ENCODE measurements around the gene TYW1B.
"Not testable (repeated sequence)": the region's sequence is repeated elsewhere in the genome, so short reads cannot be mapped to it uniquely, and the experiment has no call there.

Gene TYW1B

GRCh38 chr7:72790048-72790697 is 37.8 kb downstream of the TYW1B start:
- not testable (repeated sequence) for H3K27ac ChIP-seq (ENCODE audit: low read depth, low read length); H3K27me3 ChIP-seq (ENCODE audit: control insufficient read depth in 5 of 5, insufficient read depth in 4 of 5, low read length in 5 of 5); H3K4me3 ChIP-seq (ENCODE audit: low read depth in 1 of 5, low read length in 5 of 5)

DNA sequence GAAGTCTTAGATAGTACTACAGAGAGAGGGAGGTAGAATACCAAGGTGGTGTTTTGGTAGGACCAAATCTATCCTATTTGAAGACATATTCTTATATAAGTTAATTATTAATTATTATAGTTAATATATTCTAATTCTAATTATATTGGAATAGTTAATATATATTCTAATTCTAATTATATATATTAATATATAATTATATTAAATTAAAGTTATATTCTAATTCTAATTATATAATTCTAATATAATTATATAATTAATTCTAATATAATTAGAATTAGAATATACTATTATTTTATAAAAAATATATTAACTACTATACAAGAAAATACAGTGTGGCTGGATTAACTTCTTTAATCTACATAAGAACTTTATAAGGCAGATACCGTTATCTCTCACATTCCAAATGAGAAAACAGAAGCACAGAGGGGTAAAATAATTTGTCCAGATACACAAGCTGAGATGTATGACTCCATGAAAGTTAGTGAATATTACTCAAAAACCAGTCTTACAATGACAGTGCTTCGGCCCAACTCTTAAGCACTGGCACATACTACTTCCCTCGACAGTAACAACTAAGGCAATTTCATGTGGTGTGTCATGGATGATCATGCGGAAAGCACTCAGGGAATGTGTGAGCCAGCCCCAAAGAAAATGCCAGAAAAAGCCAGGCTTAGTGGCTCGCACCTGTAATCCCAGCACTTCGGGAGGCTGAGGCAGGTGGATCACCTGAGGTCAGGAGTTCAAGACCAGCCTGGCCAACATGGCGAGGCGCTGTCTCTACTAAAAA is 42.6 kb downstream of the TYW1B start:
- Histone ChIP-seq H3K9me3 (ENCODE audit: control insufficient read depth in 5 of 5, low read length in 5 of 5) (no peaks in the 10 kb centered on the region), H3K27ac (ENCODE audit: low read depth, low read length) (no peak overlapping the region), H3K9ac (ENCODE audit: low read length in 5 of 5) (no peak overlapping the region), H3K27me3 (ENCODE audit: control insufficient read depth in 5 of 5, insufficient read depth in 4 of 5, low read length in 5 of 5) (no peaks in the 10 kb centered on the region), H3K4me1 (ENCODE audit: control insufficient read depth in 5 of 5, insufficient read depth in 5 of 5, low read length in 5 of 5) (no peaks in the 10 kb centered on the region), H3K36me3 (ENCODE audit: control insufficient read depth in 5 of 5, insufficient read depth in 5 of 5, low read length in 5 of 5) (no peaks in the 10 kb centered on the region), H3K4me3 (ENCODE audit: low read depth in 1 of 5, low read length in 5 of 5) (no peak overlapping the region)

More at GRCh38 chr7:72790048-72790697, 37.8 kb downstream of the TYW1B start:
- H3K9me3 ChIP-seq (ENCODE audit: control insufficient read depth in 5 of 5, low read length in 5 of 5); H3K36me3 ChIP-seq (ENCODE audit: control insufficient read depth in 5 of 5, insufficient read depth in 5 of 5, low read length in 5 of 5); H3K4me1 ChIP-seq (ENCODE audit: control insufficient read depth in 5 of 5, insufficient read depth in 5 of 5, low read length in 5 of 5); H3K9ac ChIP-seq (ENCODE audit: low read length in 5 of 5): not testable (repeated sequence)

DNA sequence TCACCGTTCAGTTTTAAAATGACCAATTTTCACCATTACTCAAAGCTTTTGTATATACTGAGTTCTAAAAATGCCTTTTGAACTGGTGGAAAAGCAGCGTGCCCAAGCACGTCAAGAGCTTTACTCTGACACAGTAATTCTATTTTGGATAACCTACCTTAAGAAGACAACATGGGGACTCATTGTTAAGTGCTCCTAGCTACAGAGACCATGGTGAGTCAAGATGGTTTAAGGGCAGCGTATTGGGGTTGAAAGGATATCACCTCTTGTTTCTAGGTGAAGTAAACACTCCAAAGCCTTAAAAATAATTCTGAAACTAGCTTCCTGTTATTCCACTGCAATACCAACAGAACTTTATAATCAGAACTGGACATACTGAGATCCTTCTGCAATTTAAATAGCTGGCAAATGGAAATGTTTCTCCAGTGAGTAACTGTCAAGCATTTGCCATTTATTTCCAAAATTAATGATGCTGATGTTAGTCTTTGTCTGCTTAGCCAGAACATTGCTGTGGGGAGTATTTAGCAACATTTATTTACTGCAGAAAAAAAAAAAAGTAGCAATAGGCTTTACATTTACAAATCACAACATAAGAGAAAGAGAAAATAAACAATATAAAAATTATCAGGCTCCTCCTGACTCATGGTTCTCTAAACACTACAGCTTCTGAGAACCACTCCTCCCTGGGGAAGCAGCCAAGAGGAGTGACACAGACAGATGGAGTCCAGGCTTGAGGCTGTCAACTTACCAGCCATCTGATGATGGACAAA is 44.2 kb downstream of the TYW1B start:
- not testable (repeated sequence) for H3K4me3 ChIP-seq (ENCODE audit: low read depth in 1 of 5, low read length in 5 of 5); H3K4me1 ChIP-seq (ENCODE audit: control insufficient read depth in 5 of 5, insufficient read depth in 5 of 5, low read length in 5 of 5); H3K27me3 ChIP-seq (ENCODE audit: control insufficient read depth in 5 of 5, insufficient read depth in 4 of 5, low read length in 5 of 5); H3K9me3 ChIP-seq (ENCODE audit: control insufficient read depth in 5 of 5, low read length in 5 of 5); H3K36me3 ChIP-seq (ENCODE audit: control insufficient read depth in 5 of 5, insufficient read depth in 5 of 5, low read length in 5 of 5); H3K9ac ChIP-seq (ENCODE audit: low read length in 5 of 5); H3K27ac ChIP-seq (ENCODE audit: low read depth, low read length)

- Histone ChIP-seq H3K27me3 (ENCODE audit: control insufficient read depth in 5 of 5, insufficient read depth in 4 of 5, low read length in 5 of 5) (no peaks in the 10 kb centered on the region), H3K9me3 (ENCODE audit: control insufficient read depth in 5 of 5, low read length in 5 of 5) (no peaks in the 10 kb centered on the region), H3K4me3 (ENCODE audit: low read depth in 1 of 5, low read length in 5 of 5) (no peak overlapping the region), H3K9ac (ENCODE audit: low read length in 5 of 5) (no peak overlapping the region), H3K4me1 (ENCODE audit: control insufficient read depth in 5 of 5, insufficient read depth in 5 of 5, low read length in 5 of 5) (no peaks in the 10 kb centered on the region), H3K27ac (ENCODE audit: low read depth, low read length) (no peak overlapping the region), H3K36me3 (ENCODE audit: control insufficient read depth in 5 of 5, insufficient read depth in 5 of 5, low read length in 5 of 5) (no peaks in the 10 kb centered on the region)
These were observed 46.4 kb downstream of the TYW1B start for GRCh38 chr7:72781631-72782030.

- no peak overlapping the region for H3K9ac ChIP-seq (ENCODE audit: low read length in 5 of 5)
- H3K9me3 ChIP-seq (ENCODE audit: control insufficient read depth in 5 of 5, low read length in 5 of 5), result no peaks in the 10 kb centered on the region
- peaks cover 0 to under 1% (median 0%) of the 10 kb centered on the region in 5 donors for H3K36me3 ChIP-seq (ENCODE audit: control insufficient read depth in 5 of 5, insufficient read depth in 5 of 5, low read length in 5 of 5)
- H3K27ac ChIP-seq (ENCODE audit: low read depth, low read length), result no peak overlapping the region
- no peaks in the 10 kb centered on the region for H3K27me3 ChIP-seq (ENCODE audit: control insufficient read depth in 5 of 5, insufficient read depth in 4 of 5, low read length in 5 of 5)
- H3K4me3 ChIP-seq (ENCODE audit: low read depth in 1 of 5, low read length in 5 of 5), result no peak overlapping the region
- no peaks in the 10 kb centered on the region for H3K4me1 ChIP-seq (ENCODE audit: control insufficient read depth in 5 of 5, insufficient read depth in 5 of 5, low read length in 5 of 5)
These were observed 46.8 kb downstream of the TYW1B start for GRCh38 chr7:72781161-72781560.

- not testable (repeated sequence) for H3K4me3 ChIP-seq (ENCODE audit: low read depth in 1 of 5, low read length in 5 of 5); H3K9me3 ChIP-seq (ENCODE audit: control insufficient read depth in 5 of 5, low read length in 5 of 5); H3K9ac ChIP-seq (ENCODE audit: low read length in 5 of 5); H3K36me3 ChIP-seq (ENCODE audit: control insufficient read depth in 5 of 5, insufficient read depth in 5 of 5, low read length in 5 of 5); H3K4me1 ChIP-seq (ENCODE audit: control insufficient read depth in 5 of 5, insufficient read depth in 5 of 5, low read length in 5 of 5); H3K27me3 ChIP-seq (ENCODE audit: control insufficient read depth in 5 of 5, insufficient read depth in 4 of 5, low read length in 5 of 5); H3K27ac ChIP-seq (ENCODE audit: low read depth, low read length)
These were observed 47.6 kb downstream of the TYW1B start for GRCh38 chr7:72780289-72780894.

DNA sequence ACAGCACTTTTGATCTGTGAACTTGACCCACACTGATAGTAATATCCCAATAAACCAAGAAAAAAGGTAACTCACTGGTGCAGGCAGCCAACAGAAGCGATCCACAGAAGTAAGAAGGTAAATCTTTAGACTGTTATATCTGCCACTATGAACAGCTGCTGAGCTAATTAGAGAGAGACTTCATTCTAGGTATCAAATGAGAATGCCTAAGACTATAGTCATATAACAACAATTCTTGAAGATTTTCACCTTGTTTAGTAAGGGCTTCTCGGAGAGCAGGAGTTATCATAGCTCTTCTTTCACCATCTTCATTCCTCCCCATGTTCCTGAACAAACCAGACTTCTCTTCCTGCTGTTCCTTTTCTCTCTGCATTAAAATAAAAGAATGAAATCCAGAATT is 50.8 kb downstream of the TYW1B start:
- not testable (repeated sequence) for H3K36me3 ChIP-seq (ENCODE audit: control insufficient read depth in 5 of 5, insufficient read depth in 5 of 5, low read length in 5 of 5); H3K4me1 ChIP-seq (ENCODE audit: control insufficient read depth in 5 of 5, insufficient read depth in 5 of 5, low read length in 5 of 5); H3K4me3 ChIP-seq (ENCODE audit: low read depth in 1 of 5, low read length in 5 of 5); H3K9me3 ChIP-seq (ENCODE audit: control insufficient read depth in 5 of 5, low read length in 5 of 5); H3K27me3 ChIP-seq (ENCODE audit: control insufficient read depth in 5 of 5, insufficient read depth in 4 of 5, low read length in 5 of 5); H3K27ac ChIP-seq (ENCODE audit: low read depth, low read length); H3K9ac ChIP-seq (ENCODE audit: low read length in 5 of 5)

GRCh38 chr7:72772627-72773026 is 55.4 kb downstream of the TYW1B start:
- H3K4me3 ChIP-seq (ENCODE audit: low read depth in 1 of 5, low read length in 5 of 5); H3K9me3 ChIP-seq (ENCODE audit: control insufficient read depth in 5 of 5, low read length in 5 of 5); H3K27ac ChIP-seq (ENCODE audit: low read depth, low read length); H3K27me3 ChIP-seq (ENCODE audit: control insufficient read depth in 5 of 5, insufficient read depth in 4 of 5, low read length in 5 of 5); H3K9ac ChIP-seq (ENCODE audit: low read length in 5 of 5); H3K36me3 ChIP-seq (ENCODE audit: control insufficient read depth in 5 of 5, insufficient read depth in 5 of 5, low read length in 5 of 5); H3K4me1 ChIP-seq (ENCODE audit: control insufficient read depth in 5 of 5, insufficient read depth in 5 of 5, low read length in 5 of 5): not testable (repeated sequence)

DNA sequence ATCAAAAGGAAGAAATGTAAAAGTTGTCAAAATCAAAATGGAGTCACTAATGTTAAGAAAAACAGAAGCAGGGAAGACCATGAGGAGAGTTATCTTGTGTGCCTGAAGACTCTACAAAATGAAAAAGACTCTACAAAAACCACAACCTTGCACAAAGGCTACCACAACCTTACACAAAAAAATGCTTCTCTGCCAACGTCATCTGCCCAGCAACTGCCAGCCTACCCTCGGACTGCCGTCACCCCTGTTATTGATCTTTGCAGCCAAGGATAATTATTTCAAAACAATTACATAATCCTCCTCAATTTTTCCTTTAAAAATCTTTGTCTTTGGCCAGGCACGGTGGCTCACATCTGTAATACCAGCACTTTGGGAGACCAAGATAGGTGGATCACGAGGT is 61.0 kb downstream of the TYW1B start:
- not testable (repeated sequence) for H3K4me3 ChIP-seq (ENCODE audit: low read depth in 1 of 5, low read length in 5 of 5); H3K9ac ChIP-seq (ENCODE audit: low read length in 5 of 5); H3K27ac ChIP-seq (ENCODE audit: low read depth, low read length); H3K27me3 ChIP-seq (ENCODE audit: control insufficient read depth in 5 of 5, insufficient read depth in 4 of 5, low read length in 5 of 5); H3K4me1 ChIP-seq (ENCODE audit: control insufficient read depth in 5 of 5, insufficient read depth in 5 of 5, low read length in 5 of 5); H3K9me3 ChIP-seq (ENCODE audit: control insufficient read depth in 5 of 5, low read length in 5 of 5); H3K36me3 ChIP-seq (ENCODE audit: control insufficient read depth in 5 of 5, insufficient read depth in 5 of 5, low read length in 5 of 5)

DNA sequence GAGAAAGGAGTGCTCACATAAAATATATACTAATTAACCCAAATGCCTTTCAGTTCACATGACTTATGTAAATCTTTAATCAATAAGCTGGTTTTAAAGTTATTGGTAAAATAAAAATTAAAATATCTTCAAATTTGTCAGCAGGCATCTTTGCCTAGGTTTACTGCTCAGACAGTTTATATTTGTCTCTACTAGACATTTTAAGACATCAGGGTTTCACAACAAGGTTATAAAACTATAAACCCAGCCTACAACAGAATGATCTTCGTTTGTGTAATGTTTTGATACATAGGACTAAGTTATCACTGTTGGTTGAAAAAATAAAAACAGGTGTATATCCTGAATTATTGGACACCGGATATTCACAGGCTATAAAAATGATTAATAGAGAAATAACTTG is 67.4 kb downstream of the TYW1B start:
- no peaks in the 10 kb centered on the region for H3K4me1 ChIP-seq (ENCODE audit: control insufficient read depth in 5 of 5, insufficient read depth in 5 of 5, low read length in 5 of 5)
- no peaks in the 10 kb centered on the region for H3K27me3 ChIP-seq (ENCODE audit: control insufficient read depth in 5 of 5, insufficient read depth in 4 of 5, low read length in 5 of 5)
- H3K9ac ChIP-seq (ENCODE audit: low read length in 5 of 5), result no peak overlapping the region
- no peak overlapping the region for H3K4me3 ChIP-seq (ENCODE audit: low read depth in 1 of 5, low read length in 5 of 5)
- H3K36me3 ChIP-seq (ENCODE audit: control insufficient read depth in 5 of 5, insufficient read depth in 5 of 5, low read length in 5 of 5), result peaks cover 0 to 3% (median 0%) of the 10 kb centered on the region in 5 donors
- peaks cover 0 to 9% (median 4%) of the 10 kb centered on the region in 5 donors for H3K9me3 ChIP-seq (ENCODE audit: control insufficient read depth in 5 of 5, low read length in 5 of 5)
- H3K27ac ChIP-seq (ENCODE audit: low read depth, low read length), result no peak overlapping the region
